Measurements from ENCODE around the gene LRBA. TPM values are rescaled to one million over a fixed set of nuclear protein-coding genes. Genes with fewer than 3 reads are reported as not detected.

LRBA gene
- total and polyA plus RNA-seq, 4 donors, result 8.2 to 69.8 (median 32.8) TPM

DNA sequence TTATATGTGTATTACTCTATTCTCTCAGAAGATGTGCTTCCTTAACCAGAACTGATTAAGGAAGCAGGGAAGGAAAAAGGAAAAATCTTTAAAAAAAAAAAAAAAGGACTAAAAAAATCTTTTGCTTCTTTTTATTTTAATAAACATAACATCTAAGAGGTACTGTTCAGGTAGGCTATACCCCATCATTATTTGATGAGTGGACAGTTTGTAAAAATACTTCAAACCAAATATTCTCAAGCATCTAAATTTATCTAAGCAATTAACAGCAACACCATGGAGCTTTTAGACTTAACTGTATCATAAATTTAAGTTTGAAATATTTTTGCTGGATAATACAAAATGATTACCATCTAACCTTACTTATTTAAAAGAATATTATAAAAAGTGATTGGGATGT, 264.3 kb downstream of the LRBA start (continued):
- TF ChIP-seq, protein P1, sequence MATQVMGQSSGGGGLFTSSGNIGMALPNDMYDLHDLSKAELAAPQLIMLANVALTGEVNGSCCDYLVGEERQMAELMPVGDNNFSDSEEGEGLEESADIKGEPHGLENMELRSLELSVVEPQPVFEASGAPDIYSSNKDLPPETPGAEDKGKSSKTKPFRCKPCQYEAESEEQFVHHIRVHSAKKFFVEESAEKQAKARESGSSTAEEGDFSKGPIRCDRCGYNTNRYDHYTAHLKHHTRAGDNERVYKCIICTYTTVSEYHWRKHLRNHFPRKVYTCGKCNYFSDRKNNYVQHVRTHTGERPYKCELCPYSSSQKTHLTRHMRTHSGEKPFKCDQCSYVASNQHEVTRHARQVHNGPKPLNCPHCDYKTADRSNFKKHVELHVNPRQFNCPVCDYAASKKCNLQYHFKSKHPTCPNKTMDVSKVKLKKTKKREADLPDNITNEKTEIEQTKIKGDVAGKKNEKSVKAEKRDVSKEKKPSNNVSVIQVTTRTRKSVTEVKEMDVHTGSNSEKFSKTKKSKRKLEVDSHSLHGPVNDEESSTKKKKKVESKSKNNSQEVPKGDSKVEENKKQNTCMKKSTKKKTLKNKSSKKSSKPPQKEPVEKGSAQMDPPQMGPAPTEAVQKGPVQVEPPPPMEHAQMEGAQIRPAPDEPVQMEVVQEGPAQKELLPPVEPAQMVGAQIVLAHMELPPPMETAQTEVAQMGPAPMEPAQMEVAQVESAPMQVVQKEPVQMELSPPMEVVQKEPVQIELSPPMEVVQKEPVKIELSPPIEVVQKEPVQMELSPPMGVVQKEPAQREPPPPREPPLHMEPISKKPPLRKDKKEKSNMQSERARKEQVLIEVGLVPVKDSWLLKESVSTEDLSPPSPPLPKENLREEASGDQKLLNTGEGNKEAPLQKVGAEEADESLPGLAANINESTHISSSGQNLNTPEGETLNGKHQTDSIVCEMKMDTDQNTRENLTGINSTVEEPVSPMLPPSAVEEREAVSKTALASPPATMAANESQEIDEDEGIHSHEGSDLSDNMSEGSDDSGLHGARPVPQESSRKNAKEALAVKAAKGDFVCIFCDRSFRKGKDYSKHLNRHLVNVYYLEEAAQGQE (IDR thresholded peaks at IDR 0.05), result no peak

GRCh38 chr4:150746156-150746555, 268.9 kb downstream of the LRBA start:
- H3K27me3 ChIP-seq (ENCODE audit: control insufficient read depth in 4 of 4, insufficient read depth in 4 of 4, low read length in 3 of 4), result no peaks in the 10 kb centered on the region
- no peaks in the 10 kb centered on the region for H3K36me3 ChIP-seq (ENCODE audit: control insufficient read depth in 4 of 4, insufficient read depth in 3 of 4, low read depth in 1 of 4, low read length in 3 of 4)
- H3K27ac ChIP-seq (ENCODE audit: low read depth in 1 of 2, low read length in 2 of 2), result no peak overlapping the region
- no peaks in the 10 kb centered on the region for H3K4me1 ChIP-seq (ENCODE audit: control insufficient read depth in 4 of 4, insufficient read depth in 4 of 4, low read length in 3 of 4)
- H3K9me3 ChIP-seq (ENCODE audit: control insufficient read depth in 4 of 4, low read length in 3 of 4), result no peaks in the 10 kb centered on the region
- no peak overlapping the region for H3K4me3 ChIP-seq (ENCODE audit: low read depth in 1 of 3, low read length in 3 of 3)
- no peak for DNase-seq (ENCODE audit: low spot score)
- 93% methylated on average over 4 of the region's 4 CpGs for WGBS
- no peak overlapping the region for H3K9ac ChIP-seq (ENCODE audit: low read depth in 1 of 2, low read length in 2 of 2)
- no peak for TF ChIP-seq RAD21 (IDR thresholded peaks at IDR 0.05)
- TF ChIP-seq YY1 (IDR thresholded peaks at IDR 0.05), result no peak
- no peak for TF ChIP-seq SP1 (IDR thresholded peaks at IDR 0.05)
- TF ChIP-seq JUND (IDR thresholded peaks at IDR 0.05), result no peak
- TF ChIP-seq CTCF (IDR thresholded peaks at IDR 0.05; ENCODE audit: low read depth, low read length, missing input control), result no peak
- TF ChIP-seq HNF4A (conservative IDR thresholded peaks at IDR 0.05), result no peak
- TF ChIP-seq NR2F2 (IDR thresholded peaks at IDR 0.05), result no peak
- TF ChIP-seq TAF1 (conservative IDR thresholded peaks at IDR 0.05), result no peak
- TF ChIP-seq, protein P1 (IDR thresholded peaks at IDR 0.05), result no peak
- no peak for TF ChIP-seq GABPA (IDR thresholded peaks at IDR 0.05 in 1 of 2, conservative IDR thresholded peaks at IDR 0.05 in 1 of 2)
- TF ChIP-seq MAX (IDR thresholded peaks at IDR 0.05), result no peak
- TF ChIP-seq, protein P2, sequence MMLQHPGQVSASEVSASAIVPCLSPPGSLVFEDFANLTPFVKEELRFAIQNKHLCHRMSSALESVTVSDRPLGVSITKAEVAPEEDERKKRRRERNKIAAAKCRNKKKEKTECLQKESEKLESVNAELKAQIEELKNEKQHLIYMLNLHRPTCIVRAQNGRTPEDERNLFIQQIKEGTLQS (IDR thresholded peaks at IDR 0.05), result no peak

All from liver (tissue), 9 donors.